ENCODE measurements around the gene ZNF292.
"Not testable (repeated sequence)": the region's sequence is repeated elsewhere in the genome, so short reads cannot be mapped to it uniquely, and the experiment has no call there.

Gene ZNF292

GRCh38 chr6:87281426-87281825, 126.1 kb downstream of the ZNF292 start:
- DNase-seq = no peak

- no peak for DNase-seq
Observed at GRCh38 chr6:87282743-87283142, 127.4 kb downstream of the ZNF292 start.

- DNase-seq = no peak
Observed at GRCh38 chr6:87283461-87283860, 128.1 kb downstream of the ZNF292 start.

- DNase-seq = no peak
Observed at GRCh38 chr6:87287251-87287650, 131.9 kb downstream of the ZNF292 start.

- no peak for DNase-seq
Observed at GRCh38 chr6:87289571-87289970, 134.2 kb downstream of the ZNF292 start.

- DNase-seq = no peak
Observed at GRCh38 chr6:87291883-87292282, 136.5 kb downstream of the ZNF292 start.

- DNase-seq = no peak
Observed at GRCh38 chr6:87293526-87293925, 138.2 kb downstream of the ZNF292 start.

GRCh38 chr6:87297119-87297518, 141.8 kb downstream of the ZNF292 start:
- no peak for DNase-seq

GRCh38 chr6:87301277-87301676, 145.9 kb downstream of the ZNF292 start:
- not testable (repeated sequence) for DNase-seq

- DNase-seq = no peak
Observed at GRCh38 chr6:87308970-87309369, 153.6 kb downstream of the ZNF292 start.

GRCh38 chr6:87312860-87313259, 157.5 kb downstream of the ZNF292 start:
- no peak for DNase-seq

Data from CD4-positive, alpha-beta T cell treated with Interleukin-1 beta for 1 hour (primary cell).